Spinal cord (tissue), 10 donors: Measurements from ENCODE around the gene ZNF208. TPM values are rescaled to one million over a fixed set of nuclear protein-coding genes. Genes with fewer than 3 reads are reported as not detected.
"Not testable (repeated sequence)": the region's sequence is repeated elsewhere in the genome, so short reads cannot be mapped to it uniquely, and the experiment has no call there.

Source experiments
- DNase-seq, 6 donors: peaks; one replicate each; pipeline versions ENCODE4 v3.0.0 to v3.0.0-alpha.2; 2013 to 2015; ENCODE audit warnings: low spot score in 6 of 6, low read depth in 4 of 6
- H3K27ac ChIP-seq: one replicate; pipeline ENCODE4 v1.5.1; 2013; ENCODE audit warnings: low read depth, low read length, control low read depth
- H3K27me3 ChIP-seq: one replicate; pipeline ENCODE4 v1.6.1; 2013; ENCODE audit warnings: low read length; ENCODE audit not compliant: control insufficient read depth, insufficient read depth
- H3K36me3 ChIP-seq: one replicate; pipeline ENCODE4 v1.6.1; 2013; ENCODE audit warnings: low read length; ENCODE audit not compliant: control insufficient read depth, insufficient read depth
- H3K4me1 ChIP-seq: one replicate; pipeline ENCODE4 v1.6.1; 2013; ENCODE audit warnings: low read length; ENCODE audit not compliant: control insufficient read depth, insufficient read depth
- H3K4me3 ChIP-seq: one replicate; pipeline ENCODE4 v1.5.1; 2013; ENCODE audit warnings: low read depth, low read length, control low read depth
- H3K9me3 ChIP-seq: one replicate; pipeline ENCODE4 v1.6.1; 2013; ENCODE audit warnings: low read length; ENCODE audit not compliant: control insufficient read depth, insufficient read depth
- WGBS: methylation state at CpG from one replicate; pipeline ENCODE4 v1.1.5; 2013; ENCODE audit warnings: missing lambda C conversion rate; ENCODE audit not compliant: insufficient coverage; 5-methylcytosine and 5-hydroxymethylcytosine counted together
- long read RNA-seq, 4 donors: transcript quantifications; one replicate each; lab custom pipeline, GENCODE V29; 2026
- polyA plus RNA-seq, 2 donors: library from polyadenylated mRNA; unstranded; fragments of 120-200 nt; gene quantifications; one replicate each; pipeline ENCODE4 v1.2.1, GENCODE V29; 2013; ENCODE audit not compliant: insufficient read length in 2 of 2
- total RNA-seq, 2 donors: library from RNA; depleted of rRNA in 1 of 2; stranded (reverse); fragments of 120-200 nt in 1 of 2; fragments of >200 nt in 1 of 2; gene quantifications; one replicate each; pipeline versions ENCODE4 v1.2.3 to v1.2.4, GENCODE V29; 2013 to 2014
- donor health status: healthy.

The ZNF208 gene
- total RNA-seq (10 to 100 TPM in 1 of 2 donors, 1 to 10 TPM in 1; 1.8 to 33.0 TPM), polyA plus RNA-seq (1 to 10 TPM; 2.4 to 3.9 TPM)
- long read RNA-seq, donor 1: 0 reads
- long read RNA-seq, donor 2: 0 reads
- long read RNA-seq, donor 3: 0 reads
- long read RNA-seq, donor 4, partial matches to known transcripts: 14 of 14 reads
- long read RNA-seq, donor 4, other reads (novel, unspliced or antisense): 0 of 14 reads

DNA sequence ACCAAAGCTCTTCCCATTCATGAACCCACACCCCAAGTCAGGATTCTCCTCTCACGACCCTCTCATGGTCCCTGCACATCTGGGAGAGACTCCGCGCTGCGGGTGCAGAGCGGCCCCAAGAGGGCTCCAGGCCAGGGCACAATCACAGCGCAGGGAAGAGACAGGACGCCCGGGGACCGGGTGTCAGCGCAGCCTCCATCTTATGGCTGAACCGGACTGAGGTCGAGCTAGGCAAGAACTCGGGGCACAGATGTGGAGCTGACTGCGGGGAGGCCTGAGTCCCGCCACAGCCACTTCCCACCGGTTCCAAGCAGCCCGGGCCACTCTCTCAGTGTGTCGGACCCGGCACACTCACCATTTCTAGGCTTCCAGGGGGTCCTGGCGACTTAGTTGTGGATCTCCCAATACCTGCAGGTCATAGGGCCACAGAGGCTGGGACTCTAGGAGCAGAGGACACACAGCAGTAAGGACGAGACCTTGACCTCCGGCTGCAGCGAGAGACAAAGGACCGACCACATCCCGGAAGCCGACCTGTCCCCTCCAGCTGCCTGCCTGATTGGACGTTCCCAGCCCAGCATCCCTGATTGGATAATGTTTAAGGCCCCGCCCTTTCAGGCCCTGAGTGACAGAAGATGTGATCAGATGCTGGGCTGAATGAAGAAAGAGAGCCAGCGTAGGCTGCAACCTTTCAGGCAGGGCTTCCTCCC, at the start of gene ZNF208:
ZNF208 (minus strand) TSS at position 507 of the 707 bp plus-strand sequence; CDS start at position 358, 149 bp downstream.
- H3K4me3 ChIP-seq, H3K27me3 ChIP-seq: not testable (repeated sequence)

DNA sequence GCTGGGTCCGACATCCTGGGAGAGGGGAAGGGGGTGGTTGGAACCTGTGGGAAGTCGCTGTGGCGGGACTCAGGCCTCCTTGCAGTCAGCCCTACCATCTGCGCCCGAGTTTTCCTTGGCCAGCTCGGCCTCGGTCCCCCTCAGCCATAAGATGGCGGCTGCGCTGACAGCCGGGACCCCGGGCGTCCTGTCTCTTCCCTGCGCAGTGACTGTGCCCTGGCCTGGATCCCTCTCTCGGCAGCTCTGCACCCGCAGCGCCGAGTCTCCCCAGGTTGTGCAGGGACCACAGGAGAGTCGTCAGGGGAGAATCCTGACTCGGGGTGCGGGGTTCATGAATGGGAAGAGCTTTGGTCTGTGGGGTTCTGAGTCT, 41.9 kb upstream of the ZNF208 start:
- H3K36me3 ChIP-seq: no peaks in the 10 kb centered on the region
- 4% methylated on average over 14 of the region's 20 CpGs for WGBS
- no peak for DNase-seq
- H3K9me3 ChIP-seq: peaks cover 7% of the 10 kb centered on the region
- no peak overlapping the region for H3K27ac ChIP-seq
- peak overlapping the region; percentile 44 for H3K4me3 ChIP-seq
- no peaks in the 10 kb centered on the region for H3K27me3 ChIP-seq
- H3K4me1 ChIP-seq: no peaks in the 10 kb centered on the region

More for the DNA sequence above, at the start of gene ZNF208:
- H3K27ac ChIP-seq, H3K4me1 ChIP-seq, H3K9me3 ChIP-seq, H3K36me3 ChIP-seq: not testable (repeated sequence)
- DNase-seq: peak in 1 of 6 donors; percentile 0
- 5% methylated on average over 26 of the region's 29 CpGs for WGBS

DNA sequence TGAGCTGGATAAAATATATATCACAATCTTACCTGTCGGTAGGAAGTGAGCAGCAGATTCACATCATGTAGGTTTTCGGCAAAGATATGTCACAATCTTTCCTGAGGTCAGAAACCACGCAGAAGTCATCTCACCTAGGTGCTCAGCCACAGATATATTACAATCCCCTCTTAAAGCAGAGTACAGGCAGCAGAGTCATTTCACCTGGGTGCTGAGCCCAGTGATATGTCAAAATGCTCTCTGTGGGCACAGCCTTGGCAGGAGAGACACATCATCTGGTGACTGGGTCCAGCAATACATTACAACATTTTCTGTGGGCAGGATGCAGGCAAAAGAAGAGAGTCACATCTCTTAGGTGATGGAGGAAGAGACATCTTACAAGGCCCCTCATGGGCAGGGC, 30.4 kb upstream of the ZNF208 start:
- H3K4me3 ChIP-seq, H3K9me3 ChIP-seq, H3K27ac ChIP-seq, DNase-seq, H3K36me3 ChIP-seq, H3K27me3 ChIP-seq, H3K4me1 ChIP-seq: not testable (repeated sequence)
- WGBS: no CpG with 5 or more reads among the region's 3 CpGs

DNA sequence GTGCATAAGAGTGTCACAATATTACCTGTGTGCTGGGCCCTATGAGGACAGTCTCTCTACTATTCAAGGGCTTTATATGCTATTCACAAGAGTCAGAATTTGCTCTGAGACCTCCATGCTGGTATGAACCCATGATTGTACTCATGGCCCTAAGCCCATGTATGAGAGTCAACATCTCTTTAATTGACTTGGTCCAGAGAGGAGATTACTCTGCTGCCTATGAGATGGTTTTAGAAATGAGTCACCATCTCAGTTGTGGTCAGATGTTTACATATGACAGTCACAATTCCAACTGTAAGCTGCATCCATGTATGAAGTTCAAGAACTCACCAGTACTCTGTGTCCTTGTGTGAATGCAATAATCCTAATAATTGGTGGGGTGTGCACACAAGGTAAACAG, 19.9 kb upstream of the ZNF208 start:
- no peak overlapping the region for H3K4me3 ChIP-seq
- no peaks in the 10 kb centered on the region for H3K4me1 ChIP-seq
- H3K36me3 ChIP-seq: no peaks in the 10 kb centered on the region
- DNase-seq: no peak
- H3K27me3 ChIP-seq: no peaks in the 10 kb centered on the region
- peaks cover 4% of the 10 kb centered on the region for H3K9me3 ChIP-seq
- H3K27ac ChIP-seq: no peak overlapping the region

GRCh38 chr19:22026687-22027086, 15.9 kb upstream of the ZNF208 start:
- no peaks in the 10 kb centered on the region for H3K4me1 ChIP-seq
- no peak overlapping the region for H3K27ac ChIP-seq
- no peak overlapping the region for H3K4me3 ChIP-seq
- H3K27me3 ChIP-seq: no peaks in the 10 kb centered on the region
- H3K9me3 ChIP-seq: peaks cover 3% of the 10 kb centered on the region
- H3K36me3 ChIP-seq: no peaks in the 10 kb centered on the region
- no peak for DNase-seq

GRCh38 chr19:22025539-22025938, 14.8 kb upstream of the ZNF208 start:
- 87% methylated on average over 1 of the region's 1 CpG for WGBS
- not testable (repeated sequence) for H3K9me3 ChIP-seq, H3K27ac ChIP-seq

DNA sequence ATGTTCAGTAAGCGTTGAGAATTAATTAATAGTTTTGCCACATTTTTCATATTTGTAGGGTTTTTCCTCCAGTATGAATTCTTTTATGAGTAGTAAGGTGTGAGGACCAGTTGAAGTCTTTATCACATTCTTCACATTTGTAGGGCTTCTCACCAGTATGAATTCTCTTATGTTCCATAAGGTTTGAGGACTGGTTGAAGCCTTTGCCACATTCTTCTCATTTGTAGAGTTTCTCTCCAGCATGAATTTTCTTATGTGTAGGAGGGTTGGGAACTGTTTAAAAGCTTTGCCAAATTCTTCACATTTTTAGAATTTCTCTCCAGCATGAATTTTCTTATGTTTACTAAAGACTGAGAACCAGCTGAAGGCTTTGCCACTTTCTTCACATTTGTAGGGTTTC, 40.3 kb downstream of the ZNF208 start:
- WGBS: no CpG with 5 or more reads among the region's 1 CpG
- peaks cover 7% of the 10 kb centered on the region for H3K9me3 ChIP-seq
- H3K27ac ChIP-seq: no peak overlapping the region
- H3K4me3 ChIP-seq: no peak overlapping the region
- H3K36me3 ChIP-seq: no peaks in the 10 kb centered on the region
- no peak for DNase-seq
- no peaks in the 10 kb centered on the region for H3K27me3 ChIP-seq
- H3K4me1 ChIP-seq: no peaks in the 10 kb centered on the region

More at GRCh38 chr19:22025539-22025938, 14.8 kb upstream of the ZNF208 start:
- H3K4me1 ChIP-seq, DNase-seq, H3K27me3 ChIP-seq, H3K4me3 ChIP-seq, H3K36me3 ChIP-seq: not testable (repeated sequence)

DNA sequence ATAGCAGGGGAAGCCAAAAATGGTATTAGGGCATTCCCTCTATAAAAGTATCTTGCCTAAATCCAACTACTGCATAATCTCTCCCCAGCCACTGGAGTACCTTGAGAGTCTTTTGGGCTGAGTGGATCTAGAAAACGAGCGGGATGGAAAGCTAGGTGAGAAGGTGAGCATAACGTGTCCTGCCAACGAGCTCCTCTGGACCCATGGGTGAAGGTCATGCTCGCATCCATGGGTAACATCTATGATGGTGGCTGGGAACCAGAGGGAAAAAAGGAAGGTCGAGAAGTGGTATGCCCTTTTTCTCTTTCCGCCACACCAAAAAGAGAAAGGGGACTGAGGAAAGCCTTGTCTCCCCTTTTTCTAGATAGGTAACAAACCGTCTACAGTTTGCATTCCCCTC, 63.0 kb downstream of the ZNF208 start:
- Histone ChIP-seq H3K9me3 (peaks cover 10% of the 10 kb centered on the region), H3K4me1 (no peaks in the 10 kb centered on the region), H3K27ac (no peak overlapping the region), H3K27me3 (no peaks in the 10 kb centered on the region), H3K4me3 (no peak overlapping the region), H3K36me3 (no peaks in the 10 kb centered on the region)
- 60% methylated on average over 4 of the region's 8 CpGs for WGBS
- peak in 1 of 6 donors; percentile 0 for DNase-seq

DNA sequence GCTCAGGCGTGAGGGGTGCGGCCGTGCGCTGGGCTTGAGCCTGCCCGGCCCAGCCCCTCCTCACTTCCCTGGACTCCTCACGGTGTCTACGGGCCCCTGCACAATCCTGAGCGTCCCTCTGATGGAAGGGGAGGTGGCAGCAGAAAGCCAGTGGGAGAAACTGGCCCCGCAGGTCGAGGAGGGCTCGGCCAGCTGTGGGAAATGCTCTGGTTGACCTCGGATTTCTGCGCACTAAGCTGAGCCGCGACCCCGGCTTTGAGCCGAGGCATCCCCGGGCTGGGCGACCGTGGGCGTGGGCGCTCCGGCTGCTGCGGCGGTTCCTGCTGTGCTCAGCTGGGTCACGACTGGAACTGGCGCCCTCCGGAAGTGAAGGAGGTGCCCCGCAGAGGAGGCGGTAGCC, 70.1 kb downstream of the ZNF208 start:
- H3K9me3 ChIP-seq: peaks cover 9% of the 10 kb centered on the region
- H3K36me3 ChIP-seq: no peaks in the 10 kb centered on the region
- no peak overlapping the region for H3K27ac ChIP-seq
- WGBS: 58% methylated on average over 25 of the region's 30 CpGs
- H3K4me1 ChIP-seq: no peaks in the 10 kb centered on the region
- H3K27me3 ChIP-seq: no peaks in the 10 kb centered on the region
- DNase-seq: no peak
- H3K4me3 ChIP-seq: no peak overlapping the region

- H3K4me3 ChIP-seq: no peak overlapping the region
- no peaks in the 10 kb centered on the region for H3K27me3 ChIP-seq
- no peak for DNase-seq
- no peaks in the 10 kb centered on the region for H3K4me1 ChIP-seq
- no peaks in the 10 kb centered on the region for H3K36me3 ChIP-seq
- WGBS: 79% methylated on average over 3 of the region's 4 CpGs
- peaks cover 7% of the 10 kb centered on the region for H3K9me3 ChIP-seq
- no peak overlapping the region for H3K27ac ChIP-seq
Measured at GRCh38 chr19:21934593-21934992, 76.2 kb downstream of the ZNF208 start.
